ENCODE data around the gene WNT10A.
A peak's percentile ranks its signal among the peaks of the same experiment; 100 is the strongest.

WNT10A gene

GRCh38 chr2:218897394-218898108 is 16.9 kb downstream of the WNT10A start:
- TF ChIP-seq CTCF (IDR thresholded peaks at IDR 0.05), result no peak
- H3K27me3 ChIP-seq, result peaks cover 100% of the 10 kb centered on the region

GRCh38 chr2:218898109-218898878 is 17.6 kb downstream of the WNT10A start:
- H3K4me1 ChIP-seq (ENCODE audit: control insufficient read depth in 1 of 2, insufficient read depth in 1 of 2, low read depth in 1 of 2, low read length in 1 of 2), result peaks cover 0 to 9% of the 10 kb centered on the region in 2 experiments
- no peak overlapping the region for H3K27ac ChIP-seq
- TF ChIP-seq CTCF (IDR thresholded peaks at IDR 0.05), result peak; percentile 74
- H3K36me3 ChIP-seq, result no peaks in the 10 kb centered on the region
- H3K27me3 ChIP-seq, result peaks cover 100% of the 10 kb centered on the region
- H3K9me3 ChIP-seq, result no peaks in the 10 kb centered on the region
- H3K4me3 ChIP-seq (ENCODE audit: low read depth in 1 of 2, low read length in 1 of 2), result no peak overlapping the region

More at GRCh38 chr2:218897394-218898108, 16.9 kb downstream of the WNT10A start:
- no peaks in the 10 kb centered on the region for H3K9me3 ChIP-seq
- peaks cover 4 to 15% of the 10 kb centered on the region in 2 experiments for H3K4me1 ChIP-seq (ENCODE audit: control insufficient read depth in 1 of 2, insufficient read depth in 1 of 2, low read depth in 1 of 2, low read length in 1 of 2)
- H3K36me3 ChIP-seq, result no peaks in the 10 kb centered on the region
- no peak overlapping the region for H3K27ac ChIP-seq
- H3K4me3 ChIP-seq (ENCODE audit: low read depth in 1 of 2, low read length in 1 of 2), result no peak overlapping the region

GRCh38 chr2:218899147-218899546 is 18.5 kb downstream of the WNT10A start:
- Histone ChIP-seq H3K36me3 (no peaks in the 10 kb centered on the region), H3K27me3 (peaks cover 100% of the 10 kb centered on the region), H3K4me1 (ENCODE audit: control insufficient read depth in 1 of 2, insufficient read depth in 1 of 2, low read depth in 1 of 2, low read length in 1 of 2) (peaks cover 0 to 7% of the 10 kb centered on the region in 2 experiments), H3K9me3 (no peaks in the 10 kb centered on the region), H3K27ac (no peak overlapping the region), H3K4me3 (ENCODE audit: low read depth in 1 of 2, low read length in 1 of 2) (no peak overlapping the region)
- no peak for TF ChIP-seq CTCF (IDR thresholded peaks at IDR 0.05)

- TF ChIP-seq CTCF (IDR thresholded peaks at IDR 0.05), result no peak
- Histone ChIP-seq H3K36me3 (no peaks in the 10 kb centered on the region), H3K9me3 (no peaks in the 10 kb centered on the region), H3K4me3 (ENCODE audit: low read depth in 1 of 2, low read length in 1 of 2) (no peak overlapping the region), H3K27me3 (peaks cover 100% of the 10 kb centered on the region), H3K4me1 (ENCODE audit: control insufficient read depth in 1 of 2, insufficient read depth in 1 of 2, low read depth in 1 of 2, low read length in 1 of 2) (peaks cover 0 to 7% of the 10 kb centered on the region in 2 experiments), H3K27ac (no peak overlapping the region)
Measured at GRCh38 chr2:218902427-218902826, 21.8 kb downstream of the WNT10A start.

GRCh38 chr2:218904176-218904575 is 23.5 kb downstream of the WNT10A start:
- H3K4me3 ChIP-seq (ENCODE audit: low read depth in 1 of 2, low read length in 1 of 2), result no peak overlapping the region
- TF ChIP-seq CTCF (IDR thresholded peaks at IDR 0.05), result no peak
- H3K9me3 ChIP-seq, result no peaks in the 10 kb centered on the region
- peaks cover 100% of the 10 kb centered on the region for H3K27me3 ChIP-seq
- peaks cover 6 to 8% of the 10 kb centered on the region in 2 experiments for H3K4me1 ChIP-seq (ENCODE audit: control insufficient read depth in 1 of 2, insufficient read depth in 1 of 2, low read depth in 1 of 2, low read length in 1 of 2)
- H3K36me3 ChIP-seq, result no peaks in the 10 kb centered on the region
- H3K27ac ChIP-seq, result no peak overlapping the region
